ENCODE results near the gene ARHGAP6. TPM values are rescaled to one million over a fixed set of nuclear protein-coding genes. Genes with fewer than 3 reads are reported as not detected.

ARHGAP6 gene
- total and polyA plus RNA-seq, 2 experiments from 2014 or later: 0.26 to 0.59 TPM

DNA sequence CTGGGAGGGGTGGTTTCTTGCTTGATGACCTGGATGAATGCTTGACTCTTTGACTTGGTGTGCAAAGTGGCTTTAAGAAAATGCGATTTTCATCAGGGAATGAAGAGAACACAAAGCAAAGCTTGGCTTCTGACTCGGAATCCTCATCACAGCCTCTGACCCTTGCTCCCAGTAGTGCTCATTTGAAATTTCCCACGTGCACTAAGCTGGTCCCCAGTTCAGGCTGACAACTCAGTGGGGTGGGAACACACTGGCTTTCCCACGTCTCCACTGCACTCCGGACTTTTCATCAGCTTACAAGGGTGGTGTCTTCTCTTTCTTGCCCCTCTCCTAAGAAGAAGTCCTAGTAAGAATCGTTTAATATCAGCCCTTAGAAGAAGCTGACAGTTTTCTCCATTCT, 501.3 kb downstream of the ARHGAP6 start (continued):
- TF ChIP-seq, protein P1, sequence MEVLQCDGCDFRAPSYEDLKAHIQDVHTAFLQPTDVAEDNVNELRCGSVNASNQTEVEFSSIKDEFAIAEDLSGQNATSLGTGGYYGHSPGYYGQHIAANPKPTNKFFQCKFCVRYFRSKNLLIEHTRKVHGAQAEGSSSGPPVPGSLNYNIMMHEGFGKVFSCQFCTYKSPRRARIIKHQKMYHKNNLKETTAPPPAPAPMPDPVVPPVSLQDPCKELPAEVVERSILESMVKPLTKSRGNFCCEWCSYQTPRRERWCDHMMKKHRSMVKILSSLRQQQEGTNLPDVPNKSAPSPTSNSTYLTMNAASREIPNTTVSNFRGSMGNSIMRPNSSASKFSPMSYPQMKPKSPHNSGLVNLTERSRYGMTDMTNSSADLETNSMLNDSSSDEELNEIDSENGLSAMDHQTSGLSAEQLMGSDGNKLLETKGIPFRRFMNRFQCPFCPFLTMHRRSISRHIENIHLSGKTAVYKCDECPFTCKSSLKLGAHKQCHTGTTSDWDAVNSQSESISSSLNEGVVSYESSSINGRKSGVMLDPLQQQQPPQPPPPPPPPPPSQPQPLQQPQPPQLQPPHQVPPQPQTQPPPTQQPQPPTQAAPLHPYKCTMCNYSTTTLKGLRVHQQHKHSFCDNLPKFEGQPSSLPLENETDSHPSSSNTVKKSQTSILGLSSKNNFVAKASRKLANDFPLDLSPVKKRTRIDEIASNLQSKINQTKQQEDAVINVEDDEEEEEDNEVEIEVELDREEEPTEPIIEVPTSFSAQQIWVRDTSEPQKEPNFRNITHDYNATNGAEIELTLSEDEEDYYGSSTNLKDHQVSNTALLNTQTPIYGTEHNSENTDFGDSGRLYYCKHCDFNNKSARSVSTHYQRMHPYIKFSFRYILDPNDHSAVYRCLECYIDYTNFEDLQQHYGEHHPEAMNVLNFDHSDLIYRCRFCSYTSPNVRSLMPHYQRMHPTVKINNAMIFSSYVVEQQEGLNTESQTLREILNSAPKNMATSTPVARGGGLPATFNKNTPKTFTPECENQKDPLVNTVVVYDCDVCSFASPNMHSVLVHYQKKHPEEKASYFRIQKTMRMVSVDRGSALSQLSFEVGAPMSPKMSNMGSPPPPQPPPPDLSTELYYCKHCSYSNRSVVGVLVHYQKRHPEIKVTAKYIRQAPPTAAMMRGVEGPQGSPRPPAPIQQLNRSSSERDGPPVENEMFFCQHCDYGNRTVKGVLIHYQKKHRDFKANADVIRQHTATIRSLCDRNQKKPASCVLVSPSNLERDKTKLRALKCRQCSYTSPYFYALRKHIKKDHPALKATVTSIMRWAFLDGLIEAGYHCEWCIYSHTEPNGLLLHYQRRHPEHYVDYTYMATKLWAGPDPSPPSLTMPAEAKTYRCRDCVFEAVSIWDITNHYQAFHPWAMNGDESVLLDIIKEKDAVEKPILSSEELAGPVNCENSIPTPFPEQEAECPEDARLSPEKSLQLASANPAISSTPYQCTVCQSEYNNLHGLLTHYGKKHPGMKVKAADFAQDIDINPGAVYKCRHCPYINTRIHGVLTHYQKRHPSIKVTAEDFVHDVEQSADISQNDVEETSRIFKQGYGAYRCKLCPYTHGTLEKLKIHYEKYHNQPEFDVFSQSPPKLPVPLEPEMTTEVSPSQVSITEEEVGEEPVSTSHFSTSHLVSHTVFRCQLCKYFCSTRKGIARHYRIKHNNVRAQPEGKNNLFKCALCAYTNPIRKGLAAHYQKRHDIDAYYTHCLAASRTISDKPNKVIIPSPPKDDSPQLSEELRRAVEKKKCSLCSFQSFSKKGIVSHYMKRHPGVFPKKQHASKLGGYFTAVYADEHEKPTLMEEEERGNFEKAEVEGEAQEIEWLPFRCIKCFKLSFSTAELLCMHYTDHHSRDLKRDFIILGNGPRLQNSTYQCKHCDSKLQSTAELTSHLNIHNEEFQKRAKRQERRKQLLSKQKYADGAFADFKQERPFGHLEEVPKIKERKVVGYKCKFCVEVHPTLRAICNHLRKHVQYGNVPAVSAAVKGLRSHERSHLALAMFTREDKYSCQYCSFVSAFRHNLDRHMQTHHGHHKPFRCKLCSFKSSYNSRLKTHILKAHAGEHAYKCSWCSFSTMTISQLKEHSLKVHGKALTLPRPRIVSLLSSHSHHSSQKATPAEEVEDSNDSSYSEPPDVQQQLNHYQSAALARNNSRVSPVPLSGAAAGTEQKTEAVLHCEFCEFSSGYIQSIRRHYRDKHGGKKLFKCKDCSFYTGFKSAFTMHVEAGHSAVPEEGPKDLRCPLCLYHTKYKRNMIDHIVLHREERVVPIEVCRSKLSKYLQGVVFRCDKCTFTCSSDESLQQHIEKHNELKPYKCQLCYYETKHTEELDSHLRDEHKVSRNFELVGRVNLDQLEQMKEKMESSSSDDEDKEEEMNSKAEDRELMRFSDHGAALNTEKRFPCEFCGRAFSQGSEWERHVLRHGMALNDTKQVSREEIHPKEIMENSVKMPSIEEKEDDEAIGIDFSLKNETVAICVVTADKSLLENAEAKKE (CRISPR knock-in tag; IDR thresholded peaks at IDR 0.05): no peak

DNA sequence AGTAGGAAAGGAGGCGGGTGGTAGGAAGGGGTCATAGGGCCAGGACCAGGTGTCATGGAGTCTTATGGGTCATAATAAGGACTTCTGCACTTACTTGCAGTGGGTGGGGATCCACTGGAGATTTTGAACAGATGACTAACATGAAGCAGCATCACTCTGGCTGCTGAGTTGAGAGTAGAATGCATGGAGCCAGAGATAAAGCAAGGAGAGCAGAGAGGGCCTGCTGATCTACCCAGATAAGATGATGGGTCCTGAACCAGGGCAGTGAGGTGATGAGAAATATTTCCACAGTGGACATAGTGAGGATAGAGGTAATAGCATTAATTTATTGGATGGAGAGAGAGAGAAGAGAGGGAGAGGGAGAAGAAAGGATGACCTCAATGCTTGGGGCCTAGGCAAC, 506.6 kb downstream of the ARHGAP6 start:
- no peak for ATAC-seq

More for the DNA sequence above, 506.6 kb downstream of the ARHGAP6 start:
- TF ChIP-seq POLR2AphosphoS5 (IDR thresholded peaks at IDR 0.05; ENCODE audit: low read depth): no peak
- no peak for TF ChIP-seq JUNB (IDR thresholded peaks at IDR 0.05; ENCODE audit: unreplicated experiment)
- TF ChIP-seq EZH2phosphoT487 (IDR thresholded peaks at IDR 0.05; ENCODE audit: unreplicated experiment): no peak
- no peak for TF ChIP-seq NANOG (IDR thresholded peaks at IDR 0.05; ENCODE audit: borderline replicate concordance)
- TF ChIP-seq ZNF114 (CRISPR knock-in tag; IDR thresholded peaks at IDR 0.05): no peak
- TF ChIP-seq, protein P2, sequence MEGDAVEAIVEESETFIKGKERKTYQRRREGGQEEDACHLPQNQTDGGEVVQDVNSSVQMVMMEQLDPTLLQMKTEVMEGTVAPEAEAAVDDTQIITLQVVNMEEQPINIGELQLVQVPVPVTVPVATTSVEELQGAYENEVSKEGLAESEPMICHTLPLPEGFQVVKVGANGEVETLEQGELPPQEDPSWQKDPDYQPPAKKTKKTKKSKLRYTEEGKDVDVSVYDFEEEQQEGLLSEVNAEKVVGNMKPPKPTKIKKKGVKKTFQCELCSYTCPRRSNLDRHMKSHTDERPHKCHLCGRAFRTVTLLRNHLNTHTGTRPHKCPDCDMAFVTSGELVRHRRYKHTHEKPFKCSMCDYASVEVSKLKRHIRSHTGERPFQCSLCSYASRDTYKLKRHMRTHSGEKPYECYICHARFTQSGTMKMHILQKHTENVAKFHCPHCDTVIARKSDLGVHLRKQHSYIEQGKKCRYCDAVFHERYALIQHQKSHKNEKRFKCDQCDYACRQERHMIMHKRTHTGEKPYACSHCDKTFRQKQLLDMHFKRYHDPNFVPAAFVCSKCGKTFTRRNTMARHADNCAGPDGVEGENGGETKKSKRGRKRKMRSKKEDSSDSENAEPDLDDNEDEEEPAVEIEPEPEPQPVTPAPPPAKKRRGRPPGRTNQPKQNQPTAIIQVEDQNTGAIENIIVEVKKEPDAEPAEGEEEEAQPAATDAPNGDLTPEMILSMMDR (conservative IDR thresholded peaks at IDR 0.05; ENCODE audit: low read depth in 2 of 2): no peak
- Histone ChIP-seq H3K27ac (ENCODE audit: low read depth) (no peak overlapping the region), H4K20me1 (replicated peaks; ENCODE audit: insufficient read depth) (no peaks in the 10 kb centered on the region), H2AFZ (no peak overlapping the region), H3K36me3 (ENCODE audit: insufficient read depth) (no peaks in the 10 kb centered on the region), H3K4me3 (no peak overlapping the region), H3K9me2 (ENCODE audit: insufficient read depth) (no peaks in the 10 kb centered on the region), H3F3A (replicated peaks; ENCODE audit: low read depth) (no peaks in the 10 kb centered on the region), H3K4me2 (no peak overlapping the region), H3K79me2 (replicated peaks; ENCODE audit: insufficient read depth) (no peaks in the 10 kb centered on the region), H3K27me3 (ENCODE audit: insufficient read depth) (no peaks in the 10 kb centered on the region), H3K4me1 (ENCODE audit: insufficient read depth) (no peaks in the 10 kb centered on the region)
- Mint-ChIP-seq H3K4me3 (no peak overlapping the region), H3K4me1 (no peaks in the 10 kb centered on the region), H3K27ac (no peak overlapping the region), H3K9me3 (no peaks in the 10 kb centered on the region), H3K27me3 (ENCODE audit: insufficient read depth, low read depth, poor library complexity) (no peaks in the 10 kb centered on the region), H3K36me3 (ENCODE audit: low read depth) (no peaks in the 10 kb centered on the region)
- DNase-seq (ENCODE audit: low spot score): no peak
